SK-N-SH treated with all-trans-retinoic acid at 6 μM for 48 hours (cell line): Measurements from ENCODE around the gene RPEL1.

ENCODE experiments used
- ARNTL ChIP-seq: fragments of 450-650 bp; formaldehyde crosslinking; IDR thresholded peaks from 2 replicates; pipeline ENCODE4 v1.5.0; 2020; ENCODE audit warnings: low read depth, mild to moderate bottlenecking, moderate library complexity, borderline replicate concordance
- ZFP3 ChIP-seq: fragments of 250-450 bp; sonication (Bioruptor Pico); IDR thresholded peaks from 2 replicates; pipeline ENCODE4 v1.5.0; 2020; ENCODE audit warnings: mild to moderate bottlenecking, moderate library complexity
- TF ChIP-seq, protein P1 (sequence below): fragments of 250-450 bp; sonication (Bioruptor Pico); IDR thresholded peaks from 2 replicates; pipeline ENCODE4 v1.8.0; 2020; ENCODE audit warnings: mild to moderate bottlenecking, moderate library complexity, borderline replicate concordance
- TF ChIP-seq, protein P2 (sequence below): fragments of 250-450 bp; sonication (Bioruptor Pico); IDR thresholded peaks from 2 replicates; pipeline ENCODE4 v1.5.1; 2021; ENCODE audit warnings: mild to moderate bottlenecking, moderate library complexity

DNA sequence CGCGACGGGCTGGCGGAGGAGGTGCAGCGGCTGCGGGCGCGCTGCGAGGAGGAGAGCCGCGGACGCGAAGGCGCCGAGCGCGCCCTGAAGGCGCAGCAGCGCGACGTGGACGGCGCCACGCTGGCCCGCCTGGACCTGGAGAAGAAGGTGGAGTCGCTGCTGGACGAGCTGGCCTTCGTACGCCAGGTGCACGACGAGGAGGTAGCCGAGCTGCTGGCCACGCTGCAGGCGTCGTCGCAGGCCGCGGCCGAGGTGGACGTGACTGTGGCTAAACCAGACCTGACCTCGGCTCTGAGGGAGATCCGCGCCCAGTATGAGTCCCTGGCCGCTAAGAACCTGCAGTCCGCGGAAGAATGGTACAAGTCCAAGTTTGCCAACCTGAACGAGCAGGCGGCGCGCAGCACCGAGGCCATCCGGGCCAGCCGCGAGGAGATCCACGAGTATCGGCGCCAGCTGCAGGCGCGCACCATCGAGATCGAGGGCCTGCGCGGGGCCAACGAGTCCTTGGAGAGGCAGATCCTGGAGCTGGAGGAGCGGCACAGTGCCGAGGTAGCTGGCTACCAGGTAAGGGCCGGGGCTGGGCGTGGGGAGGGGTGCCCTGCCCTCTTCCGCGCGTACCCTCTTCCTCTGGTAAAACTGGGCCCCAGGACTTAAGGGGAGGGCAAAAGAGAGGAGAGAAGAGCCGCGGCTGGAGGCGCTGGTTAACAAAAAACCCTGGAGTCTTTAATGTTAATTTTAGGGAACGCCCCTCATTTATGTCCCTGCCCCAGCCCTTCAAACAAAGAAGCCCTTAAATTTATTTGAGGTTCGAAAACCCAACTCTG lies 32.2 kb downstream of the RPEL1 start:
- TF ChIP-seq, protein P1, sequence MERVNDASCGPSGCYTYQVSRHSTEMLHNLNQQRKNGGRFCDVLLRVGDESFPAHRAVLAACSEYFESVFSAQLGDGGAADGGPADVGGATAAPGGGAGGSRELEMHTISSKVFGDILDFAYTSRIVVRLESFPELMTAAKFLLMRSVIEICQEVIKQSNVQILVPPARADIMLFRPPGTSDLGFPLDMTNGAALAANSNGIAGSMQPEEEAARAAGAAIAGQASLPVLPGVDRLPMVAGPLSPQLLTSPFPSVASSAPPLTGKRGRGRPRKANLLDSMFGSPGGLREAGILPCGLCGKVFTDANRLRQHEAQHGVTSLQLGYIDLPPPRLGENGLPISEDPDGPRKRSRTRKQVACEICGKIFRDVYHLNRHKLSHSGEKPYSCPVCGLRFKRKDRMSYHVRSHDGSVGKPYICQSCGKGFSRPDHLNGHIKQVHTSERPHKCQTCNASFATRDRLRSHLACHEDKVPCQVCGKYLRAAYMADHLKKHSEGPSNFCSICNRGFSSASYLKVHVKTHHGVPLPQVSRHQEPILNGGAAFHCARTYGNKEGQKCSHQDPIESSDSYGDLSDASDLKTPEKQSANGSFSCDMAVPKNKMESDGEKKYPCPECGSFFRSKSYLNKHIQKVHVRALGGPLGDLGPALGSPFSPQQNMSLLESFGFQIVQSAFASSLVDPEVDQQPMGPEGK (CRISPR knock-in tag), result no peak
- TF ChIP-seq ZFP3 (no peak), ARNTL (CRISPR knock-in tag) (no peak)
- TF ChIP-seq, protein P2, sequence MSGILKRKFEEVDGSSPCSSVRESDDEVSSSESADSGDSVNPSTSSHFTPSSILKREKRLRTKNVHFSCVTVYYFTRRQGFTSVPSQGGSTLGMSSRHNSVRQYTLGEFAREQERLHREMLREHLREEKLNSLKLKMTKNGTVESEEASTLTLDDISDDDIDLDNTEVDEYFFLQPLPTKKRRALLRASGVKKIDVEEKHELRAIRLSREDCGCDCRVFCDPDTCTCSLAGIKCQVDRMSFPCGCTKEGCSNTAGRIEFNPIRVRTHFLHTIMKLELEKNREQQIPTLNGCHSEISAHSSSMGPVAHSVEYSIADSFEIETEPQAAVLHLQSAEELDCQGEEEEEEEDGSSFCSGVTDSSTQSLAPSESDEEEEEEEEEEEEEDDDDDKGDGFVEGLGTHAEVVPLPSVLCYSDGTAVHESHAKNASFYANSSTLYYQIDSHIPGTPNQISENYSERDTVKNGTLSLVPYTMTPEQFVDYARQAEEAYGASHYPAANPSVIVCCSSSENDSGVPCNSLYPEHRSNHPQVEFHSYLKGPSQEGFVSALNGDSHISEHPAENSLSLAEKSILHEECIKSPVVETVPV (CRISPR knock-in tag), result no peak
